Right lung (tissue), 5 donors: ENCODE data around the gene BSN. TPM values are rescaled to one million over a fixed set of nuclear protein-coding genes. Genes with fewer than 3 reads are reported as not detected.
"Not testable (repeated sequence)": the region's sequence is repeated elsewhere in the genome, so short reads cannot be mapped to it uniquely, and the experiment has no call there.

Source experiments
- DNase-seq, 2 donors: peaks; one replicate each; pipeline ENCODE4 v3.0.0-alpha.2; 2013
- polyA plus RNA-seq, 5 donors: library from polyadenylated mRNA; unstranded; fragments of 120-200 nt; gene quantifications; one replicate each; pipeline versions ENCODE4 v1.2.1 to v1.2.3, GENCODE V29; 2013; ENCODE audit warnings: inconsistent platforms in 1 of 5, low replicate concordance in 1 of 5; ENCODE audit not compliant: insufficient read length in 5 of 5, insufficient read depth in 1 of 5

BSN gene
- polyA plus RNA-seq, 5 donors: 0.73 to 0.97 (median 0.81) TPM

DNA sequence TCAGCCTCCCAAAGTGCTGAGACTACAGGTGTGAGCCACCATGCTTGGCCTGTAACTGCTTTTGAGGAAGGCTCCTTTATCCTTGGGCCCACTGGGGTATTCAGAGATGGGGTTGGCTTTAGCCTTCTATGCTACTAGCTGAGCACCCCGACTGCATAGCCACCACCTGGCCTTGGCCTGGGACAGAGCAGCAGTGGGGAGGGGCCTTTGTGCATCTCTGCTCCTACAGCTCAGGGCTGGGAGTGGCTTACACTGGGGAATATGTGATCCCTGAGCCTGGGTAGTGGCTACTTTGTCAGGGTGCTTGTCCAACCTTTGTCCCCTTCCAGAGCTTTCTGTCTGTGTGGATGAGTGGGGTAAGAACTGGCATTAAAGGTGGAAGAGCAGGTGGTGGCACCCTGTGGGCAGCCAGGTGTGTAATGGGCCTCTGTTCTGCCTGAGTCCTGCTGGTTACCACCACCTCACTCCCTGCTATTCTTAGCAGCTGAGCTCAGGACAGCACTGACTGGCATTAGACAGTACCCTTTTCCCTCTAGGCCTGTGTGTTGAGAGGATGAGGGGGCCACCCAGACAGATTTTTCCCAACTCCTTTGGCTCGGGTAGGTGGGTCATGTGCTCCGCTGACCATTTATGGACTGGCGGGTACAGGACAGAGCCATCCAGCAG lies 141.2 kb downstream of the BSN start:
- DNase-seq: not testable (repeated sequence)

DNA sequence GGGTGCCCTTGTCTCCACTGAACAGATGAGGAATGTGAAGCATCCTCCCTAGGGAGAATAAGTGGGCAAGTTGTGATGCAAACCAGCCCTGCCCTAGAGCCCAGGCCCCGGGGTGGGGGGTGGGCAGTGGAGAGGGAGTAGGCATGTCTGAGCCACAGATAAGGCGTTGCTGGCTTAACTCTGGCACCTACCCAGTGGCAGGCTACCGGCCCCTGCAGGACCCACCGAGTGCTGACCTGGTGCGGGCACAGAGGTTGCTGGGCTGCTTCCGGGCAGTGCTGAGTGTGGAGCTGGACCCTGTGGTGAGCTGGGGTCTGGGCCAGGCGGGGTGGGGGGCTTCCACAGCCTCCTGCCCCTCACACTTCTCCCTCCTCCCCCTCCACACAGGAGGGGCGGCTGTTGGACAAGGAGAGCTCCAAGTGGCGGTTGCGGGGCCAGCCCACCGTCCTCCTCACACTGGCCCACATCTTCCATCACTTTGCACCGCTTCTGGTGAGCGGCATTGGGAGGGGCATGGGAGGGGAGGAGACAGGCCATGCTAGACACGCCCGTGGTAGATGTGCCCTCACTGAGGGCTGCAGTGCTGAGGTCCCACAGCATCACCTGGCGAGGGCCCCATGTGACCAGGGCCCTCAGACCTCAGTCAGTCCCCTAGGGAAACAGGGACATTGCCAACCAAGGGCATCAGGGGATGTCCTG lies 145.2 kb downstream of the BSN start:
- no peak for DNase-seq

DNA sequence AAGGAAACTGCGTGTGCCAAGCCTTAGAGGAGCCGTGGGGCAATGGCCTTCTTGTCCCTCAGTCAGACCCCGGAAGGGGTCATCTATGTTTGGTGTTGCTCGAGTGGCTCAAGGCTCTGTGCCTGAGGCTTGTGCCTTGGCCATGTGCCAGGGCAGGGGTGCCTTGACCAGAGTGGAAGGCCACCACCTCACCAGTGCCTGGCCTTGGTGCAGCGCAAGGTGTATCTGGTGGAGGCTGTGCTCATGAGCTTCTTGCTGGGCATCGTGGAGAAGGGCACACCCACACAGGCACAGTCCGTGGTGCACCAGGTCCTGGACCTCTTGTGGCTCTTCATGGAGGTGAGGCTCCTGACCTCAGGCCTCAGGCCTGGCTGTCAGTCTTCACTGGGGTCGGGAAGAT lies 145.7 kb downstream of the BSN start:
- DNase-seq: no peak

DNA sequence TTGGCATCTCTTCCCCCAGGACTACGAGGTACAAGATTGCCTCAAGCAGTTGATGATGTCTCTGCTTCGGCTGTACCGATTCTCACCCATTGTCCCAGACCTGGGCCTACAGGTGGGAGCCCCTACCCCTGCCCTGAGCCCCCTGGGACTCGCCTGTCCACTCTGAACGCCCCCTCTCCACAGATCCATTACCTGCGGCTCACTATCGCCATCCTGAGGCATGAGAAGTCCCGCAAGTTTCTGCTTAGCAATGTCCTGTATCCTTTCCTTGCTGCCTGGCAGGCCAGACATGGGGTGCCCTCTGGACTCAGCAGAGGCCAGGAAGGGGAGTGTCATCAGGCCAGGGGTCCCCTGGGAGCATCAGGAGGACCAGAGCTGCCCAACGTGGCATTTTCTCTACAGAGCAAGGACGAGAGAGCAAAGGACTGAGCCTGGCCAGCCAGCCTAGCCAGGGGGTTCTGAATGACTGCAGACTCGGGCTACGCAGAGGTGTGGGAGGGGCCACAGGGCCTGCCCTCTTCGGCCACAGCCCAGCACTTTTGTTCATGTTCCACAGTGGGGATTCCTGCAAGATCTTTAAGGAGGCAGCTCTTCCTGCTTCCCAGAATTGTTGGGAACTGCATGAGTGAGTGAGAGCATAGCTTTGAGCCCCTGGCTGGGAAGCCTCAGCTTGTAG lies 146.3 kb downstream of the BSN start:
- no peak for DNase-seq

DNA sequence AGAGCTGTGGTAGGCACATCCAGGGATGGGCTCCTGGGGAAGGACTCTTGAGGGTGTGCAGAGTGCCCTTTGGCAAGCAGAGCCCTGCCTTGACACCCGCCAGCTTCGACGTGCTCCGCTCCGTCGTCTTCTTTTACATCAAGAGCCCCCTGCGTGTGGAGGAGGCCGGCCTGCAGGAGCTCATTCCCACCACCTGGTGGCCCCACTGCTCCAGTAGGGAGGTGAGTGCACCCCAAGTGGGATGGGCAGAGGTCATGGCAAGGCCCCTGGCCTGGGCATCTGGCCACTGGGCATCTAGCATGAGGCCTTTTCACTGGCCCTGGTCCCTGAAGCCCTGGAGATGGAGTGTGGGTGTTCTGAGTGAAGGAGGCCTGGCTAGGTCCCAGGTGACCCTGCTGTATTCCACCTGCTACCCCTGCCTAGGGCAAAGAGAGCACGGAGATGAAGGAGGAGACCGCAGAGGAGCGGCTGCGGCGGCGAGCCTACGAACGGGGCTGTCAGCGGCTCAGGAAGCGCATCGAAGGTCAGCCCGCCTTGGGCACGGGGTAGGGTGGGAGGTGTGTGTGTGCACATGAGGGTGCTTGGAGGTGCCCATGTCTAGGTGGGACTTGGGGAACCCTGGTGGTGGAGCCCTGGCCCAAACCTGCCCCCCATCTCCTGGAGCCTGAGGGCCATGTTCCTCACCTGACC lies 147.3 kb downstream of the BSN start:
- no peak for DNase-seq

DNA sequence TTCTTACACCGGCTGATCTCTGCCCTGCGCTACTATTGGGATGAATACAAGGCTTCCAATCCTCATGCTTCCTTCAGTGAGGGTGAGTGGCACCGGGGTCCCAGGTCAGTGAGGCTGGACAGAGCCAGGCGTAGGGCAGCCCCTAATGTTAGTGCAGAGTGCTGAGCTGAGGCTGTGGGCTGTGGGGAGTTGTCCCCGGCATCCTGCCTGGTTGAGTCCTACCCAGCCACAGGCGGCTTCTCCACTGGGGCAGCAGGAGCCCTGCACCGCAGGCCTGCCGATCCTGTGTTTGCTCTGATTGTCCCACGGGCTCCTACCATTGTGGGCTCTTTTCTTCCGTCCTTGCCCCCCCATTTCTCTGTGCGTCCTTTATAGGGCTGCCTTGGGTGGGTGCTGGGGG lies 148.4 kb downstream of the BSN start:
- no peak for DNase-seq

DNA sequence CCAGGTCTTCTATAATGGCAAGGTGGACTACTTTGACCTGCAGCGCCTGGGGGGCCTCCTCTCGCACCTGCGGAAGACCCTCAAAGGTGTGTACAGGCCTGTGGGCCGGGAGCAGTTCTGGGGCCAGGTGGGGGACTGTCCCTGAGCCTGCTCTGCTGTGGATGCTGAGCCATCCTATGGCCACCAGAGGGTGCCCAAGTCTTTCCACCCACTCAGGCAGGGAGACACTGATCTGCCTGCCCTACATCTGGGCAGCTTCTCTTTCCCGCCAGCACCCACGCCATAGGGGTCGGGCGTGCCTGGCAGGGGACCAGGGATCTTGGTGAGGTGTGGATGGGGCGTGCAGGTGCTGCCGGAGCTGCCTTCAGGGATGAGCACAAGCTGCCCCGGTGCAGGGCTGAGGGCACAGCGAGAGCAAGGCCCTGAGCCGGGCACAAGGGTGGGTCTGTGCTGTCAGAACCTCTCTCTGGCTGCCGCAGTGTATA lies 149.2 kb downstream of the BSN start:
- peak in 1 of 2 donors; percentile 29 for DNase-seq

DNA sequence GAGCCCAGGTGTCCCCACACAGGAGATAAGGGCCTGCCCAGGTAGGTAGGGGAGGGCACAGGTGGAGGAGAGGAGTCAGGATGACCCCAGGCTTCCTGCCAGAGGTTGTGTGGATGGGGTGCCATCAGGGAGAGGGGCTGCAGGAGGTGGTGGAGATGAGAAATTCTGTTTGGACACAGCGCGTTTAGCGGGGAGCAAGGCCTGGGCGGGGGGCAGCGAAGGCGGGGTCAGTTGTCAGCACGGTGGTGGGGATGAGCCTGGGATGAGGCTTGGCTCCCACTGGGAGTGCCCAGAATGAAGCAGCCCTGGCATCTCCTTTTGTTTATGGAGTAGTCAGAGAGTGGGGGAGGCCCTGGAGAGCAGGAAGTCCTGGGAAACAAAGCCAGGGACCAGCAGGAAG lies 149.7 kb downstream of the BSN start:
- DNase-seq: no peak

DNA sequence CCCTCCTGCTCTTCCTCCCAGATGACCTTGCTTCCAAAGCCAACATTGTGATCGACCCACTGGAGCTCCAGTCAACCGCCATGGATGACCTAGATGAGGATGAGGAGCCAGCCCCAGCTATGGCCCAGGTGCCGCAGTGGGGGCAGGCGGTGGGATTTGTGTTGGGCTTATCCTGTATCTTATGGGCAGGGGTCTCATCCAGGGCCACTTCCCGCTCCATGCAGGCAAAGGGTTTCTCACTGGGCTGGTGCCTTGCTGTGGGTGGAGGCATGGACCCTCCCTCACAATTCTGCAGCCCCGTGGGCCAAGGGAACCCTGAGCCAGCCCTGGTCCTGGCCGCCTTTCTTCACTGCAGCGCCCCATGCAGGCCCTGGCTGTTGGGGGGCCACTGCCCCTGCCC lies 150.4 kb downstream of the BSN start:
- no peak for DNase-seq

DNA sequence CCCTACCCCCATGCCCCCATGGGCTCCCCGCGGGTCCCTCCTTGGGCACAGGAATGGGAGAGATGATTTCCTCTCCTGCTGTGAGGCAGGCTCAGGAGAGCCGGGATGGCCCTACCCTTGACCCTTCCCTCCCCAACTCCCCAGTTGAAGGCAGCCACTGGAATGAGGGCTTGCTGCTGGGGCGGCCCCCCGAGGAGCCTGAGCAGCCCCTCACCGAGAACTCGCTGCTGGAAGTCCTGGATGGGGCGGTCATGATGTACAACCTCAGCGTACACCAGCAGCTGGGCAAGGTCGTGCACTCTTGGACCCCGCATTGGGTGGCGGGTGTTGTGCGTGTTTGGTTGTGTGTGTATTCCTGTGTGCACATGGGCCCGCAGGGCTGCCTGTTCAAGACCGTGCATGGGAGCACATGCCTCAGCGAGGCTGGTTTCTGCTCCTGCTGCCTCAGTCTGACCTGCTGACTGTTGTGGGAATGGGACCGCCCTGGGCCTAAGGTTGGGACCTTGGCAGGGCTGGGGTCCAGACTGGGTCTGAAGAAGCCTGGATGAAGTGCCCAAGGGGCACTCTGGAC lies 151.2 kb downstream of the BSN start:
- DNase-seq: no peak

DNA sequence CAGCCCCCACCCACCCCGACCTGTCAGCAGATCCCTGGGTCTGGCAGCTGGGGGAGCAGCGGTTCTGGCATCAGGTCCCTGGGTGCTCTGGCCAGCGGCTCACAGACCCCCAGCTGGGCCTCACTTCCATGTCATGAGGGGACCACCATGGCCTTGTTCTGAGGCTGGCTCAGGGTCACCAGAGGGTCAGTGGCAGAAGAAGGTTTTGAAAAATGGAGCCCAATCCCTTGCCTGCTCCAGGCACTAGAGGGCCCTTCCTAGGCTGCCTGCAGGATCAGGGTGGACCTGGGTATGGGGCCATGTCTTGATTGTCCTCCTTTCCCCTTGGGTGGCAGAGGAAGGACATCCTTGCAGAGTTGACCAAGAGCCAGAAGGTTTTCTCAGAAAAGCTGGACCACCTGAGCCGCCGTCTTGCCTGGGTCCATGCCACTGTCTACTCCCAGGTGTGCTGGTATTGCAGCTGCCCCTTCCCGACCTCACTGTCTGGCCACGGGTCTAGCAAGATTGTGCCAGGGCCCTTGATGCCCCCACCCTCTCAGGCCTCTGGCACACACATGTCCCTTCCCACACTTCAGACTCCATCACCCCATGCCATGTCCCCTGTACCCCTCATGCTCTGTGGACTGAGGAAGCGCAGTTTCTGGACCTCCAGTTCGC lies 152.3 kb downstream of the BSN start:
- no peak for DNase-seq

DNA sequence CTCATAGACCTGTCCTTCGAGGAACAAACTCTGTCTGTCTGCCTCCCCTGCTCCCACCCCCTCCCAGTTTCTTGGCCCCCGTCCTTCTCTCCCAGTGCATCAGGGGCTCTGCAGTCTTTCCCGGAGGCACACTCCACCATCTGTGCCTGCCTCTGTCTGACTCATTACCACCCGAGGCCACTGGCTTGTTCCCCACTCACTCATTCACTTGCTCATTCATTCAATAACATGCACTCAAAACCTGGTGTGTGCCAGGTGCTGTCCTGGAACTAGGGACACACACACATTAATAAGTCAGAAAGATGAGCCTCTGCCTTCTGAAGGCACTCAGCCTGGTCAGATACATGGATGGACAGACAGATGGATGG lies 152.8 kb downstream of the BSN start:
- no peak for DNase-seq

DNA sequence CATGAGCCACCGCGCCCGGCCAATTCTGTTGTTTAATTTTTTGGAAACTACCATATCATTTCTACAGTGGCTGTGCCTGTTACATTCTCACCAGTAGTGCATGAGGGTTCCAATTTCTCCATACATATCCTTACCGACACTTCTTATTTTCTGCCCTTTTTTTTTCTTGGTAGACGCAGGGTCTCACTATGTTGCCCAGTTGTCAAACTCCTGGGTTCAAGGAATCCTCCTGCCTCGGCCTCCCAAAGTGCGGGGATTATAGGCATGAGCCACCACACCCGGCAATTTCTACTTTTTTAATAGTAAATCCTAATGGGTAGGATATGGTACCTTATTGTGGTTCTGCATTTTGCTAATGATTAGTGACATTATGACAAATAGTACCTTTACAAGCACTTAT lies 155.6 kb downstream of the BSN start:
- DNase-seq: no peak

DNA sequence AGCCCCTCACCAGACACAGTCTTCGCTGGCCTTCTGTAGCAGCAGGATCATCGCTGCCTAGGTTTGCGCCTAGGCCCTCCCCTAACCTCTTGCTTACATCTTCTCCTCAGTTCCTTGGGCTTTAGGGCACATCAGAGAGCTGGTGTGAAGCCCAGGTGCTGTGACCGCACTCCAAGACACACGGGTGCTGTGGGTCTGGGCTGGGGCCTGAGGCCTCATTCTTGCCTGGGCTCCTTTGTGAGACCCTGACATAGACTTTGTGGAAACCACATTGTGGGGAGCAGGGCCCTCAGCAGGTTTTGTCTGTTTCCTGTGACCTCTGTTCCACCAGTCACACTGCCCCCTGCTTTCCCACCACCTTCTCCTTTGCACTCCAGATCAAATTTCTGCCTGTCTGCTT lies 157.2 kb downstream of the BSN start:
- DNase-seq: no peak

DNA sequence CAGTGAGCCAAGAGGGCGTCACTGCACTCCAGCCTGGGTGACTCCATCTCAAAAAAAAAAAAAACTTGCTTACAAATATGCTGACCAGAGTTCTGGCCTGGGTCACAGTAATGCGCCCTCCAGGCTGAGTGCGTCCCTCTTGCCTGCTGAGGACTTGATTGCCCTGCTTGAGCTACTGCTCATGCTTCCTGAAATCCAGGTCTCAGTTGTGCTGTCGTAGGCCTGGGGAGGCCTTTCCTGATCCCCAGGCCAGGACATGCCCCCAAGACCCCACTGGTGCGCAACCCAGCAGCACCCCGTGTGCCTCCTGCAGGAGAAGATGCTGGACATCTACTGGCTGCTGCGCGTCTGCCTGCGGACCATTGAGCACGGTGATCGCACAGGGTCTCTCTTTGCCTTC lies 157.9 kb downstream of the BSN start:
- DNase-seq: no peak

DNA sequence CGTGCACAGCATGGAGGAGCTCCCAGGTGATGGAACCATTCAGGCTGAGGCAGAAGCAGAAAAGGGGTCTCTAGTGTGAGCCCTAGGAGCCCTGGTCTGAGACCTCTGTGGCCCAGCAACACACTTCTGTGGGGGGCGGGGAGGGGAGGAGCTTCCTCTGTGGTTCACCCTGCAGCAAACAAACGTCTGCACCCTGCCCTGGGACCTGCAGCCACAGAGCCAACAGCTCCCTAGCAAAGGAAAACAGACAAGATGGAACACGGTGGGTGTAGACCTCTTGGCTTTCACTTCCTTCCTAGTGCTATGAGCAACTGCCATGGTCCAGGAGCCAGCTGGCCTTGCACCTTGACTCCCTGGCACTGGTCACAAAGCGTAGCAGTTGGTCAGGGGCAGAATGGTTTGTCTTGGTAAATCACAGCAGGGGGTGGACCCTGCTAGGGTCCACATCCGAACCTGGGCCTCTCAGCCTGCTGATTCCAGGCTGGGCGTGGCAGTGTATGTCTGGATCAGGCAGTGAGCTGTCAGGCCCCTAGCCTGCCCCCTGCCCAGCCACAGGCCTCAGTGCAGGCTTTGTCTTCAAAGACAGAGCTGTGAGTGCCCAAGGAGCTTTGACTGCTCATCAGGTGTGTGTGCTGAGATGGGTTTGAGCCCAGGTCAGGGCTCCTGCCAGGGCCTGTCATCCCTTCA lies 158.5 kb downstream of the BSN start:
- DNase-seq: no peak

DNA sequence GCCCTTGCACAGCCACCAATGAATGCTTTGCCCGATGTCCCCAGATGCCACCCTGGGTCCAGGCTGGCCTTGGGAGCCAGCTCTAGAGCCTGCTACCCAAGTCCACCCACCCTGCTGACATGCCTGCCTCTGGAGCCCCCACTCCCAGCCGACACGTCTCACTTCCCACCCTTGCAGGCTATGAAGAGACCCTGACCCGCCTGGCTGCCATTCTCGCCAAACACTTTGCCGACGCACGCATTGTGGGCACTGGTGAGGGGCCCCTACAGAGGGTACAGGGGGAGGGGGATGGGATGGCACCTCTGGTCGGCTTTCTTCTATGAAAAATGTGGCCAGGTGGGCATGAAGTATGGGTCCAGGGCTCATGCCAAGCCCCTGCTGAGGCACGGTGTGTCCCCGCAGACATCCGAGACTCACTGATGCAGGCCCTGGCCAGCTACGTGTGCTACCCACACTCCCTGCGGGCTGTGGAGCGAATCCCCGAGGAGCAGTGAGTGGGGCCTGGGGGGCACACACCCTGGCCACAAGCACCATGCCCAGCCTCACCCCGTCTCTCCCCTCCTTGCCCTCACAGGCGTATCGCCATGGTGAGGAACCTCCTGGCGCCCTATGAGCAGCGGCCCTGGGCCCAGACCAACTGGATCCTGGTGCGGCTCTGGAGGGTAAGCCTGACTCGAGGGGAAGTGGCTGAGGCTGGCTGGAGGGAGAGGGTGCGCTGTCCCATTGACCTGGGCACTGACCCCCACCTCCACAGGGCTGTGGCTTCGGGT lies 159.2 kb downstream of the BSN start:
- DNase-seq: no peak

DNA sequence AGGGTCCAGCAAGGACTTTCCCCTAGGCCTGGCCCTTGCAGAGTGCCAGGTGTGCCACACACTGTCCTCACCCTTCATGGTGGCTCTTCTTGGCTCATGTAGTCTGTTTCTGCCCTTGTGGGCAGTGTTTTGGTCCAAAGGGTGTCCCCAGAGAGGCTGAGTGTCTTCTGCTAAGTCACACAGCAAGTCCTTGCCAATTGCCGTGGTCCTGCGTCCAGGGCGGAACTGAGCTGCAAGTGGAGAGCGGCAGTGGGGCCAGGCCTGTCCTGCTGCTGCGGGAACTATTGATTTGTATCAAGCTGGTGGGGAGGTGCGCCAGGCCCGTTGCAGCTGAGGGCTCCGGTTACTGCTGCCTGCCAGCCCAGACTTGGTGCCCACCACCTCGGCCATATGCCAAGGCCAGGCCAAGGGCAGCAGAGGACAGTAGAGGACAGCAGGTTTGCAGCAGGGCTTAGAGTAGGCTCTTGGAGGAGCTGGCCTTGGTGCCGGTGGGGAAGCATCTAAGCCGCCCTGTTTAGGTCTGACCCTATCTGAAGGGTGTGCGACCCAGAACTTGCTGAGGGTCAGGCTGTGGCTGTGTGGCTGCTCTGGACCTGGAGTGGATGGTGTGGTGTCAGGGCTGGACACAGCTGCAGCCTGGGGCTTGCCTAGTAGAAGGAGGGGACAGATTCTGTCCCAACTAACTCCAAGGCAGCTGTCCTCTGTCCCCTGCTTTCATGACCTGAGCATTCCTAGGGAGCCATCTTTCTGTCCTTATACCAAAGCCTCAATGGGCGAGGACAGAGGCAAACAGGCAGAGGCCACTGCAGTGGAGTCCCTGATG lies 160.7 kb downstream of the BSN start:
- DNase-seq: no peak

DNA sequence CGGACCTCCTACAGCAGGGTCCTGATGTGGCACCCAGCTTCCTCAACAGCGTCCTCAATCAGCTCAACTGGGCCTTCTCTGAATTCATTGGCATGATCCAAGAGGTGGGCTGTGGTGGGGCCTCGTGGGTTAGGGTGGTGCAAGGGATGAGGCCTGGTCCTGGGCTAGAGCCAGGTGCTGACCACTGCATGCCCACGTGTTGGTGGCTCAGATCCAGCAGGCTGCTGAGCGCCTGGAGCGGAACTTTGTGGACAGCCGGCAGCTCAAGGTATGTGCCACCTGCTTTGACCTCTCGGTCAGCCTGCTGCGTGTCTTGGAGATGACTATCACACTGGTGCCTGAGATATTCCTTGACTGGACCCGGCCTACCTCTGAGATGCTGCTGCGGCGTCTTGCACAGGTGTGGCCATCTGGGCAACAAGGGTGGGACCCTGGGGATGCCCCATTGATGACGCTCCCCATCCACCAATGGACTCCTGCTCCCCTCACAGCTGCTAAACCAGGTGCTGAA lies 161.4 kb downstream of the BSN start:
- no peak for DNase-seq
